K562 (cell line): ENCODE measurements around the gene POU4F3. TPM values are rescaled to one million over a fixed set of nuclear protein-coding genes. Genes with fewer than 3 reads are reported as not detected.

Experiments used
- ATAC-seq: fragments of 200-7000 bp; cut with Tn5 transposase; 3 replicates; pipeline ENCODE4 v1.9.1; 2020; ENCODE audit warnings: moderate library complexity
- BruUV-seq: library from RNA; stranded (reverse); fragments of 400-500 nt; replicated peaks from 2 replicates; lab custom pipeline; 2021; lab: Mats Ljungman, UMichigan
- CTCF ChIA-PET: fragments of 300-600 bp; formaldehyde crosslinking; extraction: SDS; loops from one replicate; lab custom pipeline; 2021; ENCODE audit warnings: low intra/inter-chr PET ratio; lab: Yijun Ruan, JAX
- POLR2A ChIA-PET: fragments of 300-600, 350-650 bp; sonication (Branson Sonifier 250); formaldehyde crosslinking; extraction: SDS; loops from one replicate; lab custom pipeline; 2021; ENCODE audit warnings: antibody characterized with exemption, inconsistent platforms; lab: Yijun Ruan, JAX
- DNase-seq, 4 experiments: peaks; one replicate each; pipeline versions ENCODE4 v3.0.0 to v3.0.0-alpha.2; 2011 to 2018; ENCODE audit warnings: low spot score in 3 of 4, mixed read lengths in 3 of 4; ENCODE audit errors: extremely low read depth in 1 of 4
- FAIRE-seq: peaks from 2 replicates; lab custom pipeline; 2011; peaks lifted over from hg19 to GRCh38; lab: Jason Lieb, UNC
- H2AFZ ChIP-seq: 2 replicates; pipeline ENCODE4 v1.6.0; 2011; ENCODE audit warnings: low read depth, low read length, control low read depth, inconsistent platforms
- H3K27ac ChIP-seq: fragments of 200-600 bp; 3 replicates; pipeline ENCODE4 v1.8.0; 2011; ENCODE audit warnings: low read depth, mild to moderate bottlenecking, control low read depth, inconsistent platforms, low read length, moderate library complexity, mixed read lengths; ENCODE audit errors: extremely low read depth
- H3K27me3 ChIP-seq, 2 experiments: fragments of 300-600 bp in 1 of 2; 2 replicates in 1 of 2; 3 replicates in 1 of 2; pipeline versions ENCODE4 v1.6.0 to v1.8.0; 2011; ENCODE audit warnings: inconsistent platforms in 2 of 2, low read length in 2 of 2, mild to moderate bottlenecking in 1 of 2, mixed read lengths in 1 of 2, moderate library complexity in 1 of 2; ENCODE audit not compliant: control insufficient read depth in 2 of 2, insufficient read depth in 2 of 2
- H3K36me3 ChIP-seq: fragments of 300-600 bp; 3 replicates; pipeline ENCODE4 v1.8.0; 2011; ENCODE audit warnings: mild to moderate bottlenecking, low read length, inconsistent platforms; ENCODE audit not compliant: control insufficient read depth, insufficient read depth
- H3K4me1 ChIP-seq, 2 experiments: fragments of 200-600 bp in 1 of 2; replicated peaks in 1 of 2; 2 replicates in 1 of 2; 3 replicates in 1 of 2; pipeline versions ENCODE4 v1.5.1 to v1.8.0; 2011; ENCODE audit warnings: inconsistent platforms in 2 of 2, low read length in 2 of 2, mild to moderate bottlenecking in 1 of 2, mixed read lengths in 1 of 2, moderate library complexity in 1 of 2; ENCODE audit not compliant: control insufficient read depth in 2 of 2, insufficient read depth in 2 of 2
- H3K4me2 ChIP-seq: 2 replicates; pipeline ENCODE4 v1.6.1; 2011; ENCODE audit warnings: low read length, control low read depth, inconsistent platforms, mixed read lengths; ENCODE audit not compliant: insufficient read depth
- H3K4me3 ChIP-seq: fragments of 200-600 bp; sonication (generic), shearing (Covaris generic); 2 replicates; pipeline ENCODE4 v1.5.1; 2016; ENCODE audit warnings: control low read depth, inconsistent platforms
- H3K79me2 ChIP-seq: fragments of 200-600 bp; 3 replicates; pipeline ENCODE4 v1.8.0; 2011; ENCODE audit warnings: low read length, inconsistent platforms; ENCODE audit not compliant: control insufficient read depth, insufficient read depth
- H3K9ac ChIP-seq, 2 experiments: 2 replicates each; pipeline versions ENCODE4 v1.6.0 to v1.6.1; 2011; ENCODE audit warnings: low read depth in 2 of 2, low read length in 2 of 2, control low read depth in 1 of 2, inconsistent platforms in 1 of 2, mild to moderate bottlenecking in 1 of 2, mixed read lengths in 1 of 2; ENCODE audit not compliant: insufficient read depth in 1 of 2
- H3K9me1 ChIP-seq: one replicate; pipeline ENCODE4 v1.6.0; 2011; ENCODE audit warnings: inconsistent platforms, mild to moderate bottlenecking, low read length, moderate library complexity; ENCODE audit not compliant: control insufficient read depth, insufficient read depth
- H3K9me3 ChIP-seq: replicated peaks from 2 replicates; pipeline ENCODE4 v1.5.1; 2011; ENCODE audit warnings: low read depth, low read length, inconsistent platforms; ENCODE audit not compliant: control insufficient read depth, insufficient read depth
- H4K20me1 ChIP-seq: replicated peaks from 2 replicates; pipeline ENCODE4 v1.6.1; 2011; ENCODE audit warnings: low read length, inconsistent platforms, mixed read lengths; ENCODE audit not compliant: control insufficient read depth, insufficient read depth
- CEBPG ChIP-seq, 3 experiments: fragments of 200-800 bp in 1 of 3; sonication (Bioruptor generic) in 1 of 3; sonication (generic) in 1 of 3; formaldehyde crosslinking in 1 of 3; IDR thresholded peaks in 2 of 3; conservative IDR thresholded peaks in 1 of 3; 2 replicates each; pipeline versions ENCODE4 v1.6.1 to v1.8.0; 2016 to 2022; ENCODE audit warnings: missing compliant biosample characterization in 2 of 3, missing genetic modification characterization in 2 of 3, mild to moderate bottlenecking in 1 of 3, missing genetic modification reagents in 1 of 3
- HNRNPL ChIP-seq: fragments of 200-400 bp; formaldehyde crosslinking; IDR thresholded peaks from 2 replicates; pipeline ENCODE4 v1.6.1; 2017; ENCODE audit warnings: low read depth, mild to moderate bottlenecking, low read length
- NCOA4 ChIP-seq: fragments of 450-650 bp; IDR thresholded peaks from 2 replicates; pipeline ENCODE4 v1.6.1; 2018; ENCODE audit warnings: mild to moderate bottlenecking; ENCODE audit not compliant: partially characterized antibody
- RBFOX2 ChIP-seq: fragments of 200-400 bp; formaldehyde crosslinking; IDR thresholded peaks from 2 replicates; pipeline ENCODE4 v1.6.1; 2017; ENCODE audit warnings: low read depth, mild to moderate bottlenecking, low read length, moderate library complexity
- WGBS: fragments of 100-300 bp; shearing (Covaris generic); methylation state at CpG from one replicate; pipeline ENCODE4 v1.1.6; 2016; ENCODE audit warnings: low coverage, mixed read lengths; ENCODE audit not compliant: insufficient coverage; ENCODE audit errors: missing lambda C conversion rate; 5-methylcytosine and 5-hydroxymethylcytosine counted together
- in situ Hi-C: fragments of 300-500 bp; cut with MboI; formaldehyde crosslinking; loops from 4 replicates; pipeline ENCODE4 v1.15.0; 2018; ENCODE audit warnings: inconsistent platforms, mixed read lengths
- intact Hi-C: fragments of 100-400 bp; cut with micrococcal nuclease; formaldehyde crosslinking; loops from 2 replicates; pipeline ENCODE4 v1.14.2; 2022
- polyA plus RNA-seq, 8 experiments: library from polyadenylated mRNA; depleted of rRNA in 4 of 8; stranded (reverse) in 5 of 8; unstranded in 3 of 8; fragments of >200 nt; fragmentation: Nextera tagmentation in 2 of 8; fragmentation: Illumina TruSeq in 1 of 8; extraction: Ambion mirVana in 2 of 8; extraction: Trizol in 1 of 8; gene quantifications; 2 replicates each; pipeline versions ENCODE4 v1.2.1 to v1.2.3, GENCODE V29; 2011 to 2014; ENCODE audit warnings: inconsistent platforms in 1 of 8, missing spikeins in 1 of 8
- total RNA-seq, 7 experiments: library from RNA; depleted of rRNA in 6 of 7; stranded (reverse); fragments of >200 nt in 6 of 7; fragmentation: Illumina TruSeq in 2 of 7; extraction: Trizol in 2 of 7; gene quantifications; 2 replicates each; pipeline versions ENCODE4 v1.2.1 to v1.2.3, GENCODE V29; 2011 to 2021; ENCODE audit warnings: low replicate concordance in 1 of 7
- TF ChIP-seq, protein P1 (sequence below), 2 experiments: fragments of 450-650 bp; conservative IDR thresholded peaks; 2 replicates each; pipeline ENCODE4 v1.6.1; 2017; ENCODE audit warnings: mild to moderate bottlenecking in 2 of 2, moderate library complexity in 2 of 2
- TF ChIP-seq, protein P2 (sequence below), 2 experiments: fragments of 450-650 bp in 1 of 2; IDR thresholded peaks; 2 replicates each; pipeline ENCODE4 v1.6.1; 2011 to 2017; ENCODE audit warnings: low read depth in 2 of 2, antibody characterized with exemption in 1 of 2, borderline replicate concordance in 1 of 2, low read length in 1 of 2, mild to moderate bottlenecking in 1 of 2, mixed read lengths in 1 of 2; ENCODE audit not compliant: control insufficient read depth in 1 of 2
- TF ChIP-seq, protein P3 (sequence below): IDR thresholded peaks from 2 replicates; pipeline ENCODE4 v1.6.1; 2012; ENCODE audit warnings: low read depth, low read length, improper control_type of control experiment, borderline replicate concordance

POU4F3 gene
- total and polyA plus RNA-seq, 9 of the 15 experiments (the other 6 are each of a cell fraction or from before 2014, with no cell fraction given), result 0.04 to 0.13 (median 0.07) TPM; not detected in 6

DNA sequence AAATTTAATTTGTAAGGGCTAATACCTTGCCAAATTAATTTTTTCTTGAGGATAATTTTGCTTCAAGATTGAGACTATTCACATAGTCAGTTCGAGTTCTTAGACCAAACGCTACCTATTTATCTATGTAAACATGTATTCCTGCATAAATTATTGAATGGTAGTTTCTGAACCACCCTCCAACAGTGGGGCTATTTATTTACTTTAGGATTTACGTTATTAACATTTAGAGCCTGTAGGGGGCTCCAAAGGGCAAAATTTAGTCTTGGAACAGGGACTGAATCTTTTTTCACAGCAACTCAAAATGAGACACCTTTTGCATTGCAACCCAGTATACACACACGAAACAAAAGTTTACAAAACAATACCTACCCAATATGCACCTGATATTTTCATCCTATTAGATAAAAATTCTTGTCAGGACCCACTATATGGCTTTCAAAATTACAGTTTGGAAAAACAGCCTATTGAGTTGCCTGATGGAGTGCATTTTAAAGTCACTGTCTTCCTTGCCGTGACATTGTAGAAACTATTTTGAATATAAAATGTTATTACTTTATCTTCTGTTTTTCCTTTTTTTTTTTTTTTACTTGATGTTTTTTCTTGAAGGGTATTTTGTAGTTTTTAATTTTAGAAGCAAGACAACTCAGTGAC, 47.1 kb upstream of the POU4F3 start (continued):
- TF ChIP-seq, protein P1, sequence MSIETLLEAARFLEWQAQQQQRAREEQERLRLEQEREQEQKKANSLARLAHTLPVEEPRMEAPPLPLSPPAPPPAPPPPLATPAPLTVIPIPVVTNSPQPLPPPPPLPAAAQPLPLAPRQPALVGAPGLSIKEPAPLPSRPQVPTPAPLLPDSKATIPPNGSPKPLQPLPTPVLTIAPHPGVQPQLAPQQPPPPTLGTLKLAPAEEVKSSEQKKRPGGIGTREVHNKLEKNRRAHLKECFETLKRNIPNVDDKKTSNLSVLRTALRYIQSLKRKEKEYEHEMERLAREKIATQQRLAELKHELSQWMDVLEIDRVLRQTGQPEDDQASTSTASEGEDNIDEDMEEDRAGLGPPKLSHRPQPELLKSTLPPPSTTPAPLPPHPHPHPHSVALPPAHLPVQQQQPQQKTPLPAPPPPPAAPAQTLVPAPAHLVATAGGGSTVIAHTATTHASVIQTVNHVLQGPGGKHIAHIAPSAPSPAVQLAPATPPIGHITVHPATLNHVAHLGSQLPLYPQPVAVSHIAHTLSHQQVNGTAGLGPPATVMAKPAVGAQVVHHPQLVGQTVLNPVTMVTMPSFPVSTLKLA (conservative IDR thresholded peaks at IDR 0.05), result no peak
- TF ChIP-seq, all 486 proteins: peak for 9

DNA sequence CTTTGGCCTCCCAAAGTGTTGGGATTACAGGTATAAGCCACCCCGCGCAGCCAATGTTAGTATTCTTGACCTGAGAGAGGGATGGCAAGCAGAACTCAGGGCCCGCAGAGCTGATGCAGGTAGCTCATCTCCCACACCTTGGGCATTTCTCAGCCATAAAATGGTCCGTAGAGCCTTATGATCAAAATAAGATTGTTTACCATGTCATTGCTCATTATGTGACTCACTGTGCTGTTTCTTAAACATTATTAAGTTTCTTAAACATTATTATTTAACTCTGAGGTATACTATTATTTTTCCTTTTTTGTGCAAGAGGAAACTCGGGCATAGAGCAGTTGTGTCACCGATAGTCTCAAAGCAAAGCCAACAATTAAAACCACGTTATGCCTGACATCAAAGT, 42.4 kb upstream of the POU4F3 start:
- Histone ChIP-seq H3K27me3 (no peaks in the 10 kb centered on the region; a peak in 1 of 5 replicates), H3K9me3 (no peaks in the 10 kb centered on the region), H3K4me3 (no peak overlapping the region), H3K27ac (no peak overlapping the region), H3K36me3 (no peaks in the 10 kb centered on the region), H3K79me2 (no peaks in the 10 kb centered on the region), H2AFZ (no peak overlapping the region), H3K9ac (no peak overlapping the region), H4K20me1 (no peaks in the 10 kb centered on the region), H3K9me1 (no peaks in the 10 kb centered on the region), H3K4me1 (no peaks in the 10 kb centered on the region), H3K4me2 (no peak overlapping the region)
- BruUV-seq, result no TSS peak
- intact Hi-C loops, result no loop called here
- in situ Hi-C loops, result no loop called here
- TF ChIP-seq HNRNPL (no peak), RBFOX2 (no peak), NCOA4 (no peak), CEBPG (CRISPR knock-in tag; IDR thresholded peaks at IDR 0.05) (no peak), CEBPG (tag; conservative IDR thresholded peaks at IDR 0.05 in 1 of 2, IDR thresholded peaks at IDR 0.05 in 1 of 2) (no peak)
- TF ChIP-seq, protein P2, sequence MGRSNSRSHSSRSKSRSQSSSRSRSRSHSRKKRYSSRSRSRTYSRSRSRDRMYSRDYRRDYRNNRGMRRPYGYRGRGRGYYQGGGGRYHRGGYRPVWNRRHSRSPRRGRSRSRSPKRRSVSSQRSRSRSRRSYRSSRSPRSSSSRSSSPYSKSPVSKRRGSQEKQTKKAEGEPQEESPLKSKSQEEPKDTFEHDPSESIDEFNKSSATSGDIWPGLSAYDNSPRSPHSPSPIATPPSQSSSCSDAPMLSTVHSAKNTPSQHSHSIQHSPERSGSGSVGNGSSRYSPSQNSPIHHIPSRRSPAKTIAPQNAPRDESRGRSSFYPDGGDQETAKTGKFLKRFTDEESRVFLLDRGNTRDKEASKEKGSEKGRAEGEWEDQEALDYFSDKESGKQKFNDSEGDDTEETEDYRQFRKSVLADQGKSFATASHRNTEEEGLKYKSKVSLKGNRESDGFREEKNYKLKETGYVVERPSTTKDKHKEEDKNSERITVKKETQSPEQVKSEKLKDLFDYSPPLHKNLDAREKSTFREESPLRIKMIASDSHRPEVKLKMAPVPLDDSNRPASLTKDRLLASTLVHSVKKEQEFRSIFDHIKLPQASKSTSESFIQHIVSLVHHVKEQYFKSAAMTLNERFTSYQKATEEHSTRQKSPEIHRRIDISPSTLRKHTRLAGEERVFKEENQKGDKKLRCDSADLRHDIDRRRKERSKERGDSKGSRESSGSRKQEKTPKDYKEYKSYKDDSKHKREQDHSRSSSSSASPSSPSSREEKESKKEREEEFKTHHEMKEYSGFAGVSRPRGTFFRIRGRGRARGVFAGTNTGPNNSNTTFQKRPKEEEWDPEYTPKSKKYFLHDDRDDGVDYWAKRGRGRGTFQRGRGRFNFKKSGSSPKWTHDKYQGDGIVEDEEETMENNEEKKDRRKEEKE (IDR thresholded peaks at IDR 0.05; ENCODE audit: borderline replicate concordance in 1 of 2, control insufficient read depth in 1 of 2, low read depth in 2 of 2, low read length in 1 of 2), result no peak
- TF ChIP-seq, protein P3, sequence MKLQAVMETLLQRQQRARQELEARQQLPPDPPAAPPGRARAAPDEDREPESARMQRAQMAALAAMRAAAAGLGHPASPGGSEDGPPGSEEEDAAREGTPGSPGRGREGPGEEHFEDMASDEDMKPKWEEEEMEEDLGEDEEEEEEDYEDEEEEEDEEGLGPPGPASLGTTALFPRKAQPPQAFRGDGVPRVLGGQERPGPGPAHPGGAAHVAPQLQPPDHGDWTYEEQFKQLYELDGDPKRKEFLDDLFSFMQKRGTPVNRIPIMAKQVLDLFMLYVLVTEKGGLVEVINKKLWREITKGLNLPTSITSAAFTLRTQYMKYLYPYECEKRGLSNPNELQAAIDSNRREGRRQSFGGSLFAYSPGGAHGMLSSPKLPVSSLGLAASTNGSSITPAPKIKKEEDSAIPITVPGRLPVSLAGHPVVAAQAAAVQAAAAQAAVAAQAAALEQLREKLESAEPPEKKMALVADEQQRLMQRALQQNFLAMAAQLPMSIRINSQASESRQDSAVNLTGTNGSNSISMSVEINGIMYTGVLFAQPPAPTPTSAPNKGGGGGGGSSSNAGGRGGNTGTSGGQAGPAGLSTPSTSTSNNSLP, result no peak
- no peak for FAIRE-seq
- ATAC-seq, result no peak
- no peak for DNase-seq
- 45% methylated on average over 7 of the region's 7 CpGs for WGBS
- POLR2A ChIA-PET, result no interaction called here
- CTCF ChIA-PET, result interaction anchor here (0.6 kb wide), 1 partner anchor 1157 kb away, joined by 3 read pairs; no protein-coding TSS in a partner anchor
